SU-DHL-6 (cell line): ENCODE results near the gene FOXO4.
"Not testable (repeated sequence)": the region's sequence is repeated elsewhere in the genome, so short reads cannot be mapped to it uniquely, and the experiment has no call there.

Experiments
- H2AFZ ChIP-seq: fragments of 200-600 bp; sonication (generic); 2 replicates; pipeline ENCODE4 v1.6.1; 2014; ENCODE audit warnings: low read depth, mild to moderate bottlenecking, moderate library complexity, mixed read lengths, antibody characterized with exemption, low read length; ENCODE audit not compliant: severe bottlenecking
- H3F3A ChIP-seq: fragments of 200-600 bp; shearing (Covaris generic); 2 replicates; pipeline ENCODE4 v1.6.0; 2016; ENCODE audit warnings: antibody characterized with exemption, mild to moderate bottlenecking; ENCODE audit not compliant: insufficient read depth
- H3K27ac ChIP-seq: fragments of 200-600 bp; sonication (generic); 2 replicates; pipeline ENCODE4 v1.5.1; 2016; ENCODE audit warnings: low read depth, mild to moderate bottlenecking, low read length, moderate library complexity, mixed read lengths
- H3K27me3 ChIP-seq: fragments of 200-600 bp; sonication (generic), shearing (Covaris generic); 2 replicates; pipeline ENCODE4 v1.6.0; 2014; ENCODE audit warnings: mild to moderate bottlenecking, low read length
- H3K36me3 ChIP-seq: fragments of 200-600 bp; sonication (generic); 2 replicates; pipeline ENCODE4 v1.6.1; 2014; ENCODE audit warnings: mild to moderate bottlenecking, low read length, mixed read lengths
- H3K4me2 ChIP-seq: fragments of 300-600, 200-600 bp; shearing (Covaris generic), sonication (generic); 2 replicates; pipeline ENCODE4 v1.6.0; 2014; ENCODE audit warnings: low read length, low read depth, mild to moderate bottlenecking; ENCODE audit not compliant: poor library complexity, severe bottlenecking
- H3K4me3 ChIP-seq: fragments of 200-600 bp; sonication (generic); 2 replicates; pipeline ENCODE4 v1.5.1; 2014; ENCODE audit warnings: antibody characterized with exemption, low read length, mild to moderate bottlenecking, mixed read lengths; ENCODE audit not compliant: insufficient read depth, poor library complexity, severe bottlenecking
- H3K79me2 ChIP-seq: fragments of 200-600 bp; sonication (generic); 2 replicates; pipeline ENCODE4 v1.6.1; 2014; ENCODE audit warnings: mild to moderate bottlenecking, low read length, moderate library complexity; ENCODE audit not compliant: insufficient read depth
- H3K9ac ChIP-seq: fragments of 200-600 bp; sonication (generic); 2 replicates; pipeline ENCODE4 v1.7.0; 2014; ENCODE audit warnings: mild to moderate bottlenecking, low read length
- H3K9me2 ChIP-seq: fragments of 200-600 bp; sonication (generic); replicated peaks from 2 replicates; pipeline ENCODE4 v1.6.1; 2014; ENCODE audit warnings: low read length; ENCODE audit not compliant: insufficient read depth
- H3K9me3 ChIP-seq: fragments of 200-600 bp; sonication (generic); 2 replicates; pipeline ENCODE4 v1.6.1; 2014; ENCODE audit warnings: low read length, mixed read lengths; ENCODE audit not compliant: insufficient read depth
- H4K20me1 ChIP-seq: fragments of 200-600 bp; sonication (generic); 2 replicates; pipeline ENCODE4 v1.6.1; 2014; ENCODE audit warnings: low read depth, mild to moderate bottlenecking, antibody characterized with exemption, low read length, moderate library complexity, mixed read lengths
- CTCF ChIP-seq: fragments of 200-600 bp; sonication (generic); IDR thresholded peaks from one replicate; pipeline ENCODE4 v1.5.1; 2017; ENCODE audit warnings: antibody characterized with exemption, mild to moderate bottlenecking, low read length, moderate library complexity; ENCODE audit not compliant: insufficient read depth, poor library complexity, severe bottlenecking
- EZH2phosphoT487 ChIP-seq: fragments of 200-600 bp; sonication (generic), shearing (Covaris generic); conservative IDR thresholded peaks from 2 replicates; pipeline ENCODE4 v1.6.1; 2018; ENCODE audit warnings: mild to moderate bottlenecking, antibody characterized with exemption, low read length, moderate library complexity, mixed read lengths

FOXO4 gene

GRCh38 chrX:71095555-71095980 is at the start of gene FOXO4:
Gene FOXO4, plus strand, starts transcription at chrX:71095851. Its CDS starts 678 bp downstream, at chrX:71096529.
- H3K27ac ChIP-seq = no peak within 1 kb of the TSS
- no peaks in the 10 kb centered on the region for H3K79me2 ChIP-seq
- peak within 1 kb of the TSS; percentile 82 for H3K4me2 ChIP-seq
- peak within 1 kb of the TSS; percentile 67 for H3K4me3 ChIP-seq
- H3K9me2 ChIP-seq = no peaks in the 10 kb centered on the region
- peak within 1 kb of the TSS; percentile 59 for H3K9ac ChIP-seq
- H3K9me3 ChIP-seq = no peaks in the 10 kb centered on the region
- TF ChIP-seq CTCF (no peak), EZH2phosphoT487 (no peak)
- H2AFZ ChIP-seq = peak within 1 kb of the TSS; percentile 65
- H3K36me3 ChIP-seq = no peaks in the 10 kb centered on the region
- no peaks in the 10 kb centered on the region for H3K27me3 ChIP-seq
- H3F3A ChIP-seq = no peaks in the 10 kb centered on the region
- H4K20me1 ChIP-seq = no peaks in the 10 kb centered on the region

GRCh38 chrX:71047891-71048290 is 47.8 kb upstream of the FOXO4 start:
- not testable (repeated sequence) for H3K36me3 ChIP-seq, H3K27me3 ChIP-seq, H4K20me1 ChIP-seq, H3K9ac ChIP-seq, H3K79me2 ChIP-seq, H2AFZ ChIP-seq, H3K4me3 ChIP-seq, H3K9me2 ChIP-seq, H3F3A ChIP-seq, H3K27ac ChIP-seq, H3K9me3 ChIP-seq, H3K4me2 ChIP-seq

GRCh38 chrX:71052721-71053120 is 42.9 kb upstream of the FOXO4 start:
- peak overlapping the region; percentile 78 for H3K4me2 ChIP-seq
- no peaks in the 10 kb centered on the region for H4K20me1 ChIP-seq
- H3K79me2 ChIP-seq = 0 out of 2 replicates have a peak, but pooled peaks cover 4% of the 10 kb centered on the region
- no peaks in the 10 kb centered on the region for H3K9me3 ChIP-seq
- no peaks in the 10 kb centered on the region for H3K27me3 ChIP-seq
- no peaks in the 10 kb centered on the region for H3K9me2 ChIP-seq
- TF ChIP-seq EZH2phosphoT487 = no peak
- no peak for TF ChIP-seq CTCF
- H3K36me3 ChIP-seq = no peaks in the 10 kb centered on the region
- peak overlapping the region; percentile 58 for H3K27ac ChIP-seq
- H3K9ac ChIP-seq = peak overlapping the region; percentile 75
- H3F3A ChIP-seq = peaks cover 26% of the 10 kb centered on the region; the same call in 1 of the 2 replicates
- peak overlapping the region; percentile 65 for H3K4me3 ChIP-seq
- H2AFZ ChIP-seq = peak overlapping the region; percentile 80

- H3K79me2 ChIP-seq = 0 out of 2 replicates have a peak, but pooled peaks cover 4% of the 10 kb centered on the region
- H4K20me1 ChIP-seq = no peaks in the 10 kb centered on the region
- H2AFZ ChIP-seq = peak overlapping the region; percentile 80
- H3K9ac ChIP-seq = peak overlapping the region; percentile 75
- no peaks in the 10 kb centered on the region for H3K27me3 ChIP-seq
- H3F3A ChIP-seq = peaks cover 26% of the 10 kb centered on the region; the same call in 1 of the 2 replicates
- no peaks in the 10 kb centered on the region for H3K9me3 ChIP-seq
- H3K36me3 ChIP-seq = no peaks in the 10 kb centered on the region
- no peaks in the 10 kb centered on the region for H3K9me2 ChIP-seq
- peak overlapping the region; percentile 58 for H3K27ac ChIP-seq
- H3K4me2 ChIP-seq = peak overlapping the region; percentile 78
- TF ChIP-seq CTCF (no peak), EZH2phosphoT487 (no peak)
- peak overlapping the region; percentile 65 for H3K4me3 ChIP-seq
Observed at GRCh38 chrX:71053217-71053621, 42.4 kb upstream of the FOXO4 start.
